Muscle of arm (tissue), 12 donors: ENCODE data around the gene CLMN. TPM values are rescaled to one million over a fixed set of nuclear protein-coding genes. Genes with fewer than 3 reads are reported as not detected.
"Not testable (repeated sequence)": the region's sequence is repeated elsewhere in the genome, so short reads cannot be mapped to it uniquely, and the experiment has no call there.

Experiments used
- DNase-seq: peaks from one replicate; pipeline ENCODE4 v3.0.0-alpha.2; 2013
- polyA plus RNA-seq, 12 donors: library from polyadenylated mRNA; unstranded; fragments of 120-200 nt; gene quantifications; one replicate each; pipeline ENCODE4 v1.2.1, GENCODE V29; 2013; ENCODE audit not compliant: insufficient read length in 12 of 12

CLMN gene
- polyA plus RNA-seq, 12 donors = 2.5 to 21.6 (median 3.5) TPM; not detected in 1

GRCh38 chr14:95193081-95193480, 126.6 kb downstream of the CLMN start:
- DNase-seq = no peak

- no peak for DNase-seq
Measured at GRCh38 chr14:95192311-95192710, 127.4 kb downstream of the CLMN start.

GRCh38 chr14:95191445-95192199, 128.1 kb downstream of the CLMN start:
- DNase-seq = no peak

- DNase-seq = no peak
Measured at GRCh38 chr14:95190857-95191256, 128.9 kb downstream of the CLMN start.

GRCh38 chr14:95190346-95190840, 129.3 kb downstream of the CLMN start:
- no peak for DNase-seq

GRCh38 chr14:95189367-95190132, 130.2 kb downstream of the CLMN start:
- no peak for DNase-seq

- DNase-seq = no peak
Measured at GRCh38 chr14:95188380-95188779, 131.3 kb downstream of the CLMN start.

DNA sequence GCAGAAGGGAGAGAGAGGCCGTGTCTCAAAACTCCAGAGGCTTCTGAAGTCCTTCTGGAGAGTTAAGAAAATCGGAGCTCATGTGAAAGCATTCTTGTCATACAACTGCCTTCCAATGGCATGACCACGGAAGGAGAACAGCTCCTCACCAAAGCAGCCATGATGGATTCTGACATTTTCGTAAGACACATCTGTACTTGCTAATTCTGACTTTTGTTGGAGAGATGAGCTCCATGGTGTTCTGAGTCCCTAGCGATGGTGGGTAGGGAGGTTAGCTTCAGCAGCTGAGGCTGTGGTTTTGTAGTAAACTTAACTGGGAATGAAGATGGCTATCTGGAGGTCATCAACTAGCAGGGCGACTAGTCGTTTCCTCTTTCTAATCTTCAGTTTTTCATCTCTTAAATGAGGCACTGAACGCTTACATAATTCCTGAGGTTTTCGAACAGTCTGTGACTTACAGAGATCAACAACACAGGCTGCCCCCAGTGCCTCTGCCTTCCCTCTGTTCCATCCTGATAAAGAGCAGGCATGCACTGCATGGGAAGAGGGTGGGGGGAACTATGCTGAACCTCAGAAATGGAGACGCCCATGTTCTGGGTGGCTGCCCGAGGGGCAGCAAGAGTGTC, 133.8 kb downstream of the CLMN start:
- no peak for DNase-seq

DNA sequence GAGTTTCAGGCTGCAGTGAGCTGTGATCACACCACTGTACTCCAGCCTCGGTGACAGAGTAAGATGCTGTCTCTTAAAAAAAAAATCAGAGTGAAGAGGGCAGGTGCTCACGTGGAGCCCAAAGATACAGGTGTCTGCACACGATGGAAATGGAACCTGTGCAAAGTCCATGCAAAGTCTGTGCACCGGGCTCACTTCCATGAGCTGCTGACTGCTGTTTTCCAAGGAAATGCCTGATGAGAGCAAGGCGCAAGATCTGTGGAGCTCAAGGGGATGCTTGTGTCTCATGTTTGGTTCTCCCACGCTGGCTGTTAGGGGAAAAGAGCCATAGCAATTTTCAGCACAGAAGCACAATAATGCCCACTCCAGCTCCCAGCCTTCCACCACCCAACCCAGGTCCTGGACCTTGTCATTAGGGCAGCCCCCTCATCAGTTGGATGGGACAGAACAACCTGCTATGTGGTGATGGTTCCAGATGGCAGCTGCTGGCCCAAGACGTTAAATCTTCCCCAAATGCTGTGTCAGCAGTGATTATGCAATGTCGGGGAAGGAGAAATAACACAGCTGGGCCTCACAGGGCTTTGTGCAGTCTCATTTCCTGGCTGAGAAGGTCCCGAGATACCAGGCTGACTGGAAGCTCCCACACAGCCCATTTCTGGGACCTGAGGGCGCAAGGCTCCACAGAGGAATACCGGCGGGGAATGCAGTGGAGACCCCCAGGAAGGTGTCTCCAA, 134.5 kb downstream of the CLMN start:
- no peak for DNase-seq

GRCh38 chr14:95184413-95184790, 135.3 kb downstream of the CLMN start:
- no peak for DNase-seq

- DNase-seq = no peak
Measured at GRCh38 chr14:95183532-95184412, 135.9 kb downstream of the CLMN start.

- DNase-seq = no peak
Measured at GRCh38 chr14:95183082-95183481, 136.6 kb downstream of the CLMN start.

DNA sequence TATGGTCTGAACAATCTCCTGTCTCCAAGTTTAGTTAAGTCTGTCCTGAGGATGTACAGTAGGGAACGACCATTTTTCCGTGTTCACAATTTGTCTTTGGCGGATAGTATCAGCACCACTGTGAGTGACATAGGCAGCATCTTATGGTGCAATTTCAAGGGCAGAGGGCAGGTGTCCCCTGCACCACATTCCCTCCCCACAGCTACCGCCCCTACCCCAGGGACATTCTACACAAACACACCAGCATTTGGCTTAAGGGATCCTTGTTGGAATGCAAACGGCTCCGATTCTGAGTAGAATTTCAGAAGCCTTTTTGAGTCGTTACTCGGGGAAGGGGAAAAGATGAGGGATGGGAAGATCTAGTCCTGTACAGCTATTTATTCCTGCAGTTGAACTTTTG, 137.3 kb downstream of the CLMN start:
- no peak for DNase-seq

GRCh38 chr14:95180966-95181741, 138.6 kb downstream of the CLMN start:
- no peak for DNase-seq

DNA sequence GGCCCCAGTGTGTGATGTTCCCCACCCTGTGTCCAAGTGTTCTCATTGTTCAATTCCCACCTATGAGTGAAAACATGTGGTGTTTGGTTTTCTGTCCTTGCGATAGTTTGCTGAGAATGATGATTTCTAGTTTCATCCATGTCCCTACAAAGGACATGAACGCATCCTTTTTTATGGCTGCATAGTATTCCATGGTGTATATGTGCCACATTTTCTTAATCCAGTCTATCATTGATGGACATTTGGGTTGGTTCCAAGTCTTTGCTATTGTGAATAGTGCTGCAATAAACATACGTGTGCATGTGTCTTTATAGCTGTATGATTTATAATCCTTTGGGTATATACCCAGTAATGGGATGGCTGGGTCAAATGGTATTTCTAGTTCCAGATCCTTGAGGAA, 144.0 kb downstream of the CLMN start:
- DNase-seq = not testable (repeated sequence)

DNA sequence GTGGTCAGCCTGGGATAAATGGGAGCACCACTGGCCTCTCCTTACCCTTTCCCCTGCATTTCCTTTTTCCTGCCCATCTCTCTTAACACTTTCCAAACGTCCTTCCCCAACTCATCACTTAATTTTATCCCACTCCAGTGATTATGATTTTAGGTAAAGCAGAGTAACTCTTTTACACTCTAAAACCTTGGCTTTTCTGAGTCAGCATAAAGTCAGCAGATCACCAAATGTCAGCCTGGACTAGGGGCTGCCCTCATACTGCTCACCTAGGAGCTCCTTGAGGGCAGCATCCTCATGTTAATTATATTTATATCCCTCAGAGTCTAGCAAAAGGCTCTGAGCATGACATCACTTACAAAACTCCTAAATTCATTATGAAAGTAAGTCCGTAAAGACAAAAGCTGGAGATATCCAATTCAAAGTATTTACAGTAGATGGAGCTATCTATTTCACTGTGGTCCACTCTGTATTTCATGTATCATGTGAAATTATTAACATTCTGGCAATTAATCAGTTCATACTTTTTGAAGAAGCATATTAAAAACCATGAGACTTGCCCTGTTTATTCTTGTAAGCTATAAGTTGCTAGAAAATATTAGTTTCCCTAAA, 145.4 kb downstream of the CLMN start:
- DNase-seq = no peak

GRCh38 chr14:95173518-95173917, 146.2 kb downstream of the CLMN start:
- DNase-seq = no peak

DNA sequence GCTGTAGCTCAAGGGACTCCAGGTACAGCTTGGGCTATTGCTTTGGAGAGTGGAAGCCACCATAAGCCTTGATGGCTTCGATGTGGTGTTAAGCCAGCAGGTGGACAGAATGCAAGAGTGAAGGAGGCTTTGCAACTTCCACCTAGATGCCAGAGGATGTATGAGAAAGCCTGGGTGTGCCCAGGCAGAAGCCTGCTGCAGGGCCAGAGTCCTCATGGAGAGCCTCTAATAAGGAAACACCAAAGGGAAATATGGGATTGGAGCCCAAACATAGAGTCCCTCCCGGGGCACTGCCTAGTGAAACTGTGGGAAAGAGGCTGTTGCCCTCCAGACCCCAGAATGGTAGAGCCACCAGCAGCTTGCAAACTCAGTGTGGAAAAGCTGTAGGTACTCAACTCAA, 152.5 kb downstream of the CLMN start:
- no peak for DNase-seq

GRCh38 chr14:95165517-95165916, 154.2 kb downstream of the CLMN start:
- no peak for DNase-seq

GRCh38 chr14:95164506-95164905, 155.2 kb downstream of the CLMN start:
- no peak for DNase-seq
